CD8-positive, alpha-beta memory T cell (primary cell): ENCODE data around the gene CCDC86. TPM values are rescaled to one million over a fixed set of nuclear protein-coding genes. Genes with fewer than 3 reads are reported as not detected.

Experiments used
- CTCF ChIA-PET: fragments of 350-600 bp; sonication (Branson Sonifier 250); formaldehyde crosslinking; loops from one replicate; lab custom pipeline; 2021; ENCODE audit warnings: antibody characterized with exemption; lab: Charles Lee
- POLR2A ChIA-PET: fragments of 350-600 bp; sonication (Branson Sonifier 250); formaldehyde crosslinking; loops from one replicate; lab custom pipeline; 2021; ENCODE audit warnings: antibody characterized with exemption; lab: Charles Lee
- DNase-seq, 5 donors: peaks; one replicate each; pipeline versions ENCODE4 v3.0.0 to v3.0.0-alpha.2; 2020 to 2022; ENCODE audit warnings: mixed read lengths in 1 of 5
- H3K27ac ChIP-seq: one replicate; pipeline ENCODE4 v1.7.0; 2013; ENCODE audit warnings: low read depth, mild to moderate bottlenecking, low read length, moderate library complexity
- H3K27me3 ChIP-seq: 2 replicates; pipeline ENCODE4 v1.7.0; 2013; ENCODE audit warnings: low read length, mild to moderate bottlenecking; ENCODE audit not compliant: insufficient read depth, poor library complexity, severe bottlenecking
- H3K36me3 ChIP-seq: 2 replicates; pipeline ENCODE4 v1.7.0; 2013; ENCODE audit warnings: mild to moderate bottlenecking, low read length, moderate library complexity; ENCODE audit not compliant: insufficient read depth
- H3K4me1 ChIP-seq: 2 replicates; pipeline ENCODE4 v1.7.0; 2013; ENCODE audit warnings: mild to moderate bottlenecking, low read length, moderate library complexity; ENCODE audit not compliant: insufficient read depth
- H3K4me3 ChIP-seq: 2 replicates; pipeline ENCODE4 v1.7.0; 2013; ENCODE audit warnings: mild to moderate bottlenecking, low read length
- H3K9me3 ChIP-seq: 2 replicates; pipeline ENCODE4 v1.7.0; 2013; ENCODE audit warnings: mild to moderate bottlenecking, low read length
- H3K27ac Mint-ChIP-seq, 8 donors: one replicate each; pipeline ENCODE4 v1.8.0; 2020 to 2021; ENCODE audit warnings: mixed read lengths in 8 of 8, mild to moderate bottlenecking in 6 of 8, inconsistent platforms in 3 of 8, moderate library complexity in 3 of 8
- H3K27me3 Mint-ChIP-seq, 2 donors: one replicate each; pipeline ENCODE4 v1.8.0; 2020 to 2021; ENCODE audit warnings: mixed read lengths in 2 of 2, mild to moderate bottlenecking in 1 of 2, moderate library complexity in 1 of 2
- H3K36me3 Mint-ChIP-seq, 3 donors: one replicate each; pipeline ENCODE4 v1.8.0; 2020 to 2021; ENCODE audit warnings: mixed read lengths in 3 of 3, inconsistent platforms in 1 of 3, mild to moderate bottlenecking in 1 of 3
- H3K4me1 Mint-ChIP-seq, 3 donors: one replicate each; pipeline ENCODE4 v1.8.0; 2020 to 2021; ENCODE audit warnings: mixed read lengths in 3 of 3, inconsistent platforms in 1 of 3, mild to moderate bottlenecking in 1 of 3
- H3K4me3 Mint-ChIP-seq, 7 donors: one replicate each; pipeline ENCODE4 v1.8.0; 2020 to 2021; ENCODE audit warnings: mixed read lengths in 7 of 7, mild to moderate bottlenecking in 6 of 7, moderate library complexity in 4 of 7, inconsistent platforms in 2 of 7
- H3K9me3 Mint-ChIP-seq, 5 donors: one replicate each; pipeline ENCODE4 v1.8.0; 2020 to 2022; ENCODE audit warnings: mixed read lengths in 5 of 5, mild to moderate bottlenecking in 3 of 5, moderate library complexity in 2 of 5, inconsistent platforms in 1 of 5
- polyA plus RNA-seq: library from polyadenylated mRNA; unstranded; fragments of 300-500 nt; fragmentation: Illumina TruSeq; gene quantifications from one replicate; pipeline ENCODE4 v1.2.3, GENCODE V29; 2021
- total RNA-seq, 2 experiments: library from RNA; stranded (reverse); gene quantifications; one replicate each; pipeline ENCODE4 v1.2.3, GENCODE V29; 2021

Gene CCDC86
- total and polyA plus RNA-seq, 3 experiments from 2014 or later: 21.8 to 124 (median 122) TPM

DNA sequence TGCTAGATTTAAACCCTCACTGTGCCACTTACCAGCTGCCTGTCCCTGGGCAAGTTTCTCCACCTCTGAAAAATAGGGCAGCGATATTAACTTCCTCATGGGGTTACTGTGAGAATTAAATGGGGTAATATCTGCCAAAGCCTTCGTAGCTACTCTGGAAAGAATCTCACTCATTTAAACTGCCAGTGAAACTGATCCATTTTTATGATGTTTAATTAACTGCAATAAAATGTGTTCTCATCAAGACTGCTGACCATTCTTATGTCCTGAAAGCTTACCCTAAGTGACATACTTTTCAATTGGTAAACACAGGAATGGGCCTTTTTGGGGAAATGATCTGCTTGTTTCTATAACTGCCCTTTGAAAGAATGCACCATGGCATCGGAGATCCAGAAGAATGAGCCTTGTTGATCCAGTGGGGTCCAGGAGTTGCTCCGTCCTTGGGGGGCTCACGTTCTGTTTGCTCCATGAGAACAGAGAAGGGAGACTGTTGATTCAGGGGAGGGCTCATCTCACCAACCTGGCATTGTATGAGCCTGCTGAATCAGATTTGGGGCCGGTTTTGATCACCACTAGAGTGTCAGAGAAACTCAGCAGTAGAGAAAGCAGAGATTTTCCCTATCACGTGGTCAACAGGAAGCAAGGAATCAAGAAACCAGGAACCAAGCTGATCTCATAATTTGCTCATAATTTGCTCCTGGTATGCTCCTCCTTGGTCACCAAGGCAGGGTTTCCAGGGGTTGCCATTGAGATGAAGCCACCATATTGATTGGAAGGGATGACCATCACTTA lies 7.0 kb upstream of the CCDC86 start:
- no peak for DNase-seq
- Histone ChIP-seq H3K4me1 (no peaks in the 10 kb centered on the region), H3K9me3 (no peaks in the 10 kb centered on the region), H3K27me3 (no peaks in the 10 kb centered on the region), H3K4me3 (no peak overlapping the region), H3K36me3 (no peaks in the 10 kb centered on the region), H3K27ac (no peak overlapping the region)
- Mint-ChIP-seq H3K27ac (peak overlapping the region in 2 of 8 donors; percentile 0 to 36), H3K4me1 (peaks cover 3 to 8% (median 7%) of the 10 kb centered on the region in 3 donors), H3K27me3 (peaks cover 12 to 21% of the 10 kb centered on the region in 2 donors), H3K4me3 (peak overlapping the region in 1 of 7 donors; percentile 24), H3K36me3 (peaks cover 0 to 2% (median 0%) of the 10 kb centered on the region in 3 donors), H3K9me3 (no peaks in the 10 kb centered on the region)
- POLR2A ChIA-PET: no interaction called here
- CTCF ChIA-PET: interaction anchor here (0.9 to 5.1 kb wide), 3 partner anchors 10 to 352 kb away, joined by 3 to 19 read pairs (median 3); no protein-coding TSS in a partner anchor

GRCh38 chr11:60835534-60835846 lies 6.4 kb upstream of the CCDC86 start:
- H3K27me3 Mint-ChIP-seq: peaks cover 12 to 21% of the 10 kb centered on the region in 2 donors
- peak overlapping the region in 1 of 7 donors; percentile 24 for H3K4me3 Mint-ChIP-seq
- Histone ChIP-seq H3K36me3 (no peaks in the 10 kb centered on the region), H3K9me3 (no peaks in the 10 kb centered on the region), H3K4me3 (no peak overlapping the region), H3K4me1 (no peaks in the 10 kb centered on the region), H3K27ac (no peak overlapping the region), H3K27me3 (no peaks in the 10 kb centered on the region)
- DNase-seq: no peak
- peaks cover 3 to 10% (median 7%) of the 10 kb centered on the region in 3 donors for H3K4me1 Mint-ChIP-seq
- POLR2A ChIA-PET: no interaction called here
- no peaks in the 10 kb centered on the region for H3K9me3 Mint-ChIP-seq
- peaks cover 0 to 2% (median 0%) of the 10 kb centered on the region in 3 donors for H3K36me3 Mint-ChIP-seq
- peak overlapping the region in 1 of 8 donors; percentile 36 for H3K27ac Mint-ChIP-seq
- CTCF ChIA-PET: interaction anchor here (0.9 to 5.1 kb wide), 2 partner anchors 11 to 52 kb away, joined by 3 to 19 read pairs; no protein-coding TSS in a partner anchor

DNA sequence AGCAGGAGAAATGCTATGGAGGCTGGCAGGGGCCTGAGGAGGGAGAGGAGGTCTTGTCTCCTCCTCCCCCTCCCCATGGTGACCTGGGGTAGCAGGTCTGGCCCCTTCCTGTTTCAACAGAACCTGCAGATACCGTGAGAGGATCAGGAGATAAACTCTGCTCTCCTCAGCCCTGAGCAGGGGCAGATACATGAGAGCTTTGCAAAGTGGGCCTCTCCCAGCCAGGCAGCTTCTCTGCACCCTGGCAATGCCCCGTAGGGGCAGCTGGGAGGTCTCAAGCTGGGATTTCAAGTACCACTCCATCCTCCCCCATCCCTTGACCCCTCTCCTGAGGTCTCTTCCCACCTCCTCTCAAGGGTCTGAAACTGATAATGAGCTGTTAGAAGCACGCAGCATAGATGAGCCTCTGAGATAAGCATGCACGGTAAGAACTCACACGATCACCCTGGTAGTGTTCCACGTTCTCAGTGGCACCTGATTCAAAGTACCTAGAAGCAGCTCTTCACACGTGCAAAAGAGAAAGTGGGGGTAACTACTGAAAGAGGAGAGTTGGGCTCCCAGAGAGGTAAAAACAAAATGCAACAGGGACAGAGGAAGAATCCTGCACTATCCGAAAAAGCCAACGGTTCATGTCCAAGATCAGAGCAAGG lies 4.9 kb upstream of the CCDC86 start:
- Histone ChIP-seq H3K27ac (no peak overlapping the region), H3K4me3 (no peak overlapping the region), H3K9me3 (no peaks in the 10 kb centered on the region), H3K36me3 (no peaks in the 10 kb centered on the region), H3K27me3 (no peaks in the 10 kb centered on the region), H3K4me1 (peaks cover 9% of the 10 kb centered on the region)
- Mint-ChIP-seq H3K27ac (peak overlapping the region in 6 of 8 donors; percentile 39 to 81 (median 64)), H3K36me3 (peaks cover 0 to 2% (median 1%) of the 10 kb centered on the region in 3 donors), H3K27me3 (peaks cover 7 to 10% of the 10 kb centered on the region in 2 donors), H3K4me3 (peak overlapping the region in 3 of 7 donors; percentile 4 to 59 (median 7)), H3K4me1 (peaks cover 12 to 22% (median 19%) of the 10 kb centered on the region in 3 donors), H3K9me3 (no peaks in the 10 kb centered on the region)
- CTCF ChIA-PET: interaction anchor here (1.5 to 5.1 kb wide), 2 partner anchors 51 to 68 kb away, joined by 3 to 19 read pairs; no protein-coding TSS in a partner anchor
- DNase-seq: no peak
- POLR2A ChIA-PET: no interaction called here

DNA sequence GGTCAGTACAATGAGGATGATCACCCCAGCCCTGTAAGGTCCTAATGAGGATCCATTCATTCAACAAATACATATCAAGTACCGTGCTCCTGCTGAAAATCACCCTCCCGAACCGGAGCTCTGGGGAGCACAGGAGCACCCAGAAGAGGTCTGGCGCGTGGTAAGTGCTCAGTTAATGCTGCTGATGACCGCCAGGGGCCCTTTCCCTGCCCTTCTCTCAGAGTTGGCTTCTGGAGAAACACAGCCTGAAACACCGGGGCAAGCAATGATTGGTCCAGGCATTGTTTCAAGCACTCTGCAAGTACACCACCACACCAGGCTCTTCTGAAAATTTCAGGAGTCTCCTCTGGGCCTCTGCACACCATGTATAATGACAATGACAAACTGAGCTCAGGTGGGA lies 3.8 kb upstream of the CCDC86 start:
- no peak for DNase-seq
- POLR2A ChIA-PET: no interaction called here
- H3K4me3 ChIP-seq: no peak overlapping the region
- Mint-ChIP-seq H3K27ac (no peak overlapping the region), H3K4me1 (peaks cover 22 to 33% (median 27%) of the 10 kb centered on the region in 3 donors), H3K4me3 (no peak overlapping the region), H3K27me3 (peaks cover 4 to 6% of the 10 kb centered on the region in 2 donors), H3K36me3 (peaks cover 0 to 2% (median 1%) of the 10 kb centered on the region in 3 donors), H3K9me3 (no peaks in the 10 kb centered on the region)
- H3K4me1 ChIP-seq: peaks cover 17% of the 10 kb centered on the region
- H3K36me3 ChIP-seq: no peaks in the 10 kb centered on the region
- H3K27ac ChIP-seq: no peak overlapping the region
- H3K27me3 ChIP-seq: no peaks in the 10 kb centered on the region
- no peaks in the 10 kb centered on the region for H3K9me3 ChIP-seq
- CTCF ChIA-PET: interaction anchor here (5.1 kb wide), 1 partner anchor 50 kb away, joined by 19 read pairs; no protein-coding TSS in a partner anchor

DNA sequence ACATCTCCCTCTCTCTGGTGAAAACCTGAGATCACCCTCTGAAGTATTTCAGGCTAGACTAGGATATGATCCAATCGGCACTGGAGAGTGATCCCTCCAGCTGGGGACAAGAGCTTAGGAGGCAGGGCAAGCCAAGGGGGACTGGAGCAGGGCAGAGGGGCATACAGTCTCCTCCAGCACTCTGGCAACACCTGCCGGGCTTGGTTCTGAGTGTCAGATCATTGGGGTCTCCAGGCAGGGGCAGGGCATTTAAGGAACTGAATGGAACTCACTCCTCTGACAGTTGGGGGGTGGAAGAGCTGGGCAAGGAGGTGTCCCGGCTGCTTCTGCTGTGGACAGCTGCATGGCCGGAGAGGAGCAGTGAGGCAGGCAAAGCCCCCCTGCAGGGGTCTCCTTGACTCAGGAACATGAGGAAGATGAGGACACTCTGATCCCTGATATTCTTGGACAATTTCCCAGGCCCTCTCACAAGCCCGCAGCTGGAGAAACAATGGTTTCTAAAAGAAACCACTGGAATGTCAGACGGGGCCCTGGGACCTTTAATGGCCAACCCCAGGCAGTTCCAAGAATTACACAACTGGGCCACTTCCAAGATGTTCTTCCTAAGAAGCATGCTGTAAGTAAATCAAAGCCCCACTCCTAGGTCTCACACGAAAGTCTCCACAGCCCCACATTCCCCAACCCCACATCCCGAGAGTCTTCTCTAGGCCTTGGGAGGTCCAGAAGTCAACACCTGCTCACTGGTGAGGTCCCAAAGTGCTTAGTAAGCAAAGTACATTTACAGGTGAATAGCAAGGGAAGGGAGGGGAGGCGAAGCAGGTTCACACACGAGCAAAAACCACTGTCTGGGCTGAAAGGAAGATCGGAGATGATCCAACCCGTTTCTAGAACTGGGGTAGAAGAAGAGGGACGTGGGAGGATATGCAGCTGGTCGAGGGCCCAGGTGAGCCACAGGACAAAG lies 1.2 kb upstream of the CCDC86 start:
- no peaks in the 10 kb centered on the region for H3K27me3 ChIP-seq
- H3K36me3 ChIP-seq: no peaks in the 10 kb centered on the region
- peak overlapping the region; percentile 95 for H3K4me3 ChIP-seq
- no peak for DNase-seq
- H3K27ac Mint-ChIP-seq: peak overlapping the region in 7 of 8 donors; percentile 75 to 98 (median 96)
- H3K27me3 Mint-ChIP-seq: peaks cover 0 to 3% of the 10 kb centered on the region in 2 donors
- no peaks in the 10 kb centered on the region for H3K9me3 Mint-ChIP-seq
- peak overlapping the region; percentile 76 to 95 (median 89) for H3K4me3 Mint-ChIP-seq
- ChIA-PET CTCF (interaction anchor here (1.0 to 4.1 kb wide), 2 partner anchors 9 to 47 kb away, joined by 3 to 20 read pairs; no protein-coding TSS in a partner anchor), POLR2A (no interaction called here)
- peaks cover 45 to 55% (median 52%) of the 10 kb centered on the region in 3 donors for H3K4me1 Mint-ChIP-seq
- H3K9me3 ChIP-seq: no peaks in the 10 kb centered on the region
- H3K27ac ChIP-seq: peak overlapping the region; percentile 15
- peaks cover 0 to 10% (median 0%) of the 10 kb centered on the region in 3 donors for H3K36me3 Mint-ChIP-seq
- H3K4me1 ChIP-seq: peaks cover 37% of the 10 kb centered on the region

GRCh38 chr11:60842668-60843600 lies 1.0 kb downstream of the CCDC86 start:
- H3K4me1 ChIP-seq: peaks cover 37% of the 10 kb centered on the region
- POLR2A ChIA-PET: interaction anchor here (0.8 kb wide), 1 partner anchor 64 kb away, joined by 3 read pairs; the partner anchor contains the start of gene PRPF19
- H3K4me1 Mint-ChIP-seq: peaks cover 43 to 50% (median 49%) of the 10 kb centered on the region in 3 donors
- no peaks in the 10 kb centered on the region for H3K27me3 ChIP-seq
- peaks cover 0 to 18% (median under 1%) of the 10 kb centered on the region in 3 donors for H3K36me3 Mint-ChIP-seq
- no peaks in the 10 kb centered on the region for H3K9me3 Mint-ChIP-seq
- H3K4me3 Mint-ChIP-seq: peak overlapping the region; percentile 80 to 95 (median 89)
- CTCF ChIA-PET: interaction anchor here (1.0 to 4.1 kb wide), 3 partner anchors 11 to 45 kb away, joined by 3 to 20 read pairs (median 4); no protein-coding TSS in a partner anchor
- H3K27ac Mint-ChIP-seq: peak overlapping the region; percentile 92 to 98 (median 96)
- H3K9me3 ChIP-seq: no peaks in the 10 kb centered on the region
- peak overlapping the region; percentile 95 for H3K4me3 ChIP-seq
- DNase-seq: peak in 1 of 5 donors; percentile 4
- H3K27ac ChIP-seq: peak overlapping the region; percentile 83
- no peaks in the 10 kb centered on the region for H3K36me3 ChIP-seq
- no peaks in the 10 kb centered on the region for H3K27me3 Mint-ChIP-seq
